T-helper 2 cell (primary cell): ENCODE results near the gene TBC1D10A.

Experiments
- DNase-seq, 5 experiments: peaks; one replicate each; pipeline versions ENCODE4 v3.0.0 to v3.0.0-alpha.2; 2012 to 2022
- total RNA-seq, 2 donors: gene quantifications; one replicate each; lab custom pipeline; 2026; lab: John Stamatoyannopoulos, UW

TBC1D10A gene
- total RNA-seq, result 40.0 to 58.6 reads per million in 2 donors

GRCh38 chr22:30326706-30327362 lies at the start of gene TBC1D10A:
TBC1D10A (minus strand) TSS chr22:30326941; CDS start chr22:30326881, 60 bp downstream.
- peak; percentile 86 to 97 (median 93) for DNase-seq

DNA sequence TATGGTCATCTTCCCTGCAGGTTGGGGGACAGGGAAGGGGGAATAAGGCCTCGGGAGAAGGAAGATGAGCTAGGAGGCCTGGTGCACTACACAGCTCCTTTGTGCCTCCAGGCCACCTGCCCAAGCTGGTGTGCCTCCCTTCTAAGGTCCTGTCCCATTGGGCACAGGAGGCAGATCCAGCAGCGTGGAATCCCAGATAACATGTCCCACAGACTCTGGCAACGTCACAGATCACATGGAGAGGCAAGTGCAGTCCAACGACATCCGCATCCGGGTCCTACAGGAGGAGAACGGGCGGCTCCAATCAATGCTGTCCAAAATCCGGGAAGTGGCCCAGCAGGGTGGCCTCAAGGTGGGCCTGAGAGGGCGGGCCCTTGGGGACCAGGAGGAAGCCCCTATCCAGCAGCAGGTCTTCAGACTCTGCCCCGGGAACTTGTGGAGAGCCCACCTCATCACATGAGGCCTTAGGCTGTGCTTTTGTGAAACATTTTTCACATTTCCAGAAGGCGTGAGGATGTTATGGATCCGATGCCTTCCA lies 48.6 kb upstream of the TBC1D10A start:
- no peak for DNase-seq

- no peak for DNase-seq
Measured at GRCh38 chr22:30373331-30374325, 46.9 kb upstream of the TBC1D10A start.

DNA sequence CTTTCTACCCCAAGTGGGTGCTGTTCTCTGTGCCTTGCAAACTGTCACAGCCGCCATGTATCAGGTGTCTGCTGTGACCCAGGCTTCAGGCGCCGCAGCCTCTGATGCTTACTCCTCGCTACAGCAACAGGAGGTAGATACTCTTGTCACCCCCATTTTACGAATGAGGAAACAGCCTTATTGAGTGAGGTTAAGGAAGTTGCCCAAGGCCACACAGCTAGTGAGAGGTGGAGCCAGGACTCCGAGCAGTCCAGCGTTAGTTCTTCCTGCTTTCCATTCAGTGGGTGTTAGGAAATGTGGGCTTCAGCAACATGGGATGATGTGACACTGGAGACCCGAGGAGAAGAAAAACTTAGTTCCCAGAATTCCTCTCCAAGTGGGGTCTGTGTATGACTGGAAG lies 46.2 kb upstream of the TBC1D10A start:
- DNase-seq, result no peak

DNA sequence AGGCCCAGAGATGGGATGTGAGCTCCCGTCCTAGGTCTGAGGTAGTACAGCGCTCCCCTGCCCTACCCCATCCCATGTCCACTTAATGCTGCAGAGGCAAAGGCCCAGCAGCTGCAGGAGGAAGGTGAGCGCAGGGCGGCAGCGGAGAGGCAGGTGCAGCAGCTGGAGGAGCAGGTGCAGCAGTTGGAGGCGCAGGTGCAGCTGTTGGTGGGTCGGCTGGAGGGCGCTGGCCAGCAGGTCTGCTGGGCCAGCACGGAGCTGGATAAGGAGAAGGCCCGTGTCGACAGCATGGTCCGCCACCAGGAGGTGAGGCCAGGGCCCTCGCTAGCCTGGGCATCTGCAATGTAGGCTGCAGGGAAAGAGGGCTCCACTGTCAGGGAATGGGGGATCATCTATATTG lies 45.2 kb upstream of the TBC1D10A start:
- no peak for DNase-seq

DNA sequence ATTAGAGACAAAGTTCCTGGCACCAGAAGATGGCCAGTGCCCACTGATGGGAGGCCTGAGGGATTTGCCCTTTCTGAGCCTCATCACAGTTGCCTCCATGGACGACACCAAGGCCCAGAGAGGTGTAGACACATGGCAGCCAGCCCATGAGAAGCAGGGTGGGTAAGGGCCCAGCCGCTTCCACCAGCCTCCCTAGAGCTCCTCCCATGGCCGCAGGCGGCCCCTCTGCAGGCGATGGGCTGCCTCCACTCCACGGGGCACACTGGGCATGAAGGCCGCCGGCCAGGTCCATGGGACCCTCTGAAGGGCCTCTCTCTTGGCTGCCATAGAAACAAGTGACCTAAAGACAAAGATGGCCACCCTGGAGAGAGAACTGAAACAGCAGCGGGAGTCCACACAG lies 44.6 kb upstream of the TBC1D10A start:
- no peak for DNase-seq

- no peak for DNase-seq
Measured at GRCh38 chr22:30370641-30371230, 44.0 kb upstream of the TBC1D10A start.

GRCh38 chr22:30368420-30368819 lies 41.7 kb upstream of the TBC1D10A start:
- no peak for DNase-seq

DNA sequence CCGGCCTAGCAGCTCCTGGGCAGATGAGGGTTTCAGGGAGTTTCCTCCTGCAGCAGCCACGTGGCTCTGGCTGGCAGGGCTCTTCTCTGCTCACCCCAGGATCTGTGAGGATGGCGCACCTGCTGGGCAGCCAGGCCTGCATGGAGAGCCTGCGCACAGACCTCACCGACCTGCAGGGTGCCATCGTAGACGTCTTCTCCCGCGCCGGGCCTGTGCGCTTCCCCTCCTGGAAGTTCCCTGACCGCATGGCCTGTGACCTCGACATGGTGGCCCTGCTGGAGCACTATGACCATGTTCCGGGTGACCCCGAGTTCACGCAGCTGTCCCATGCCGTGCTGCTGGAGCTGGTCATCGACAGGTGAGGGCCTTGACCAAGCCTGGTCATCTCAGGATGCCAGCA lies 39.1 kb upstream of the TBC1D10A start:
- no peak for DNase-seq

GRCh38 chr22:30362651-30363281 lies 36.0 kb upstream of the TBC1D10A start:
- no peak for DNase-seq

DNA sequence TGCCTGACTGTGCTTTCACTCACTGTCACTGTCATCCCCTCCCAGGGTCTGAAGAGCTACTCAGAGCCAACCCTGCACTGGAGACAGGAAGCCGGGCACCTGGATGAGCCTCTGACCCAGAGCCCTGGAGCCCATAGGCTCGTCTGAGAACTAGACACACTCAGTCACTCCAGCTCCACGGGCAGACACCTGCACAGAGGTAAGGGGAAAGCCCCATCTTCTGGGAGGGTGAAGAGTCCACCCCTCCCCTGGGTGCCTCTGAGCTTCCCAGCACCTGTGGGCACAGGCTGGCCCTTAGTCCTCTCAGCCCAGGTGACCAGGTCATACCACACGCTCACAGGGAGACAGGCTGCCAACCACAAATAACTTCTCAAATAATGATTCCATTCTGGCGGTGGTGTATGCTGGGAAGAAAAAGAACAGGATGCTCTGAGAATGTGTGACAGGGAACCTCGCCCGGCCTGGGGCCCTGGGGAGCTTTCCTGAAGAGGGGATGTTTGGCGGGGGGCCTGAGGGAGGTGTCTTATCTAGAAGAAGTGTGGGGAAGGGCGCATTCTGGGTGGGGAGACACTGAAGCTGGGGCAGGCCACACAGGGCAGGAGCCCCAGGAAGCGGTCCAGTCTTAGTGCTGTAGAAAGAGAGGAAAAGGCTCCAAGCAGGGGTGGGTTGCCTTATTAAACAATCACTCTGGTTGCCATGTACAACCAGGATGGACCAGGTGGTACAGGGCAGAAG lies 35.3 kb upstream of the TBC1D10A start:
- no peak for DNase-seq

DNA sequence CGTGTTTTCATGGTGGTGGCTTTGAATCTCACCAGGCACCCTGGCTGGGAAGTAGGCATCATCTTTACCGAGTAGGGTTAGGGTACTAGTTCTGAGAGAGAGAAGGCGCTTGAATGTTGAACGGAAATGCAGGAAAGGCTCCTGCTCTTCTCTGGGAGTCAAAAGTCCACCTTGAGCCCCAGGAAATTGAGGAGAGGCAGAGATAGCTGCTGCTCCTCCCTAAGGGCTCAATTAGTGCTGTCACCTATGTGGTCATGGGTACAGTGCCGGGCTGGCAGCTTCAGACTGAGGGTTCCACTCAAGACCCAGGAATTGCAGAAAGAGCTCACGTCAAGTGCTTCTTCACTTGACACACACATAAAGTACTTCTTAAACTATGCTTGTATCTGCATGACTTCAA lies 31.8 kb upstream of the TBC1D10A start:
- no peak for DNase-seq

- DNase-seq, result no peak
Measured at GRCh38 chr22:30357650-30358215, 31.0 kb upstream of the TBC1D10A start.

- peak in 1 of 5 experiments; percentile 14 for DNase-seq
Measured at GRCh38 chr22:30357236-30357570, 30.5 kb upstream of the TBC1D10A start.

- peak; percentile 72 to 95 (median 81) for DNase-seq
Measured at GRCh38 chr22:30356449-30357235, 29.9 kb upstream of the TBC1D10A start, which contains the start of the genes CCDC157 and SF3A1. CCDC157 (plus strand) TSS chr22:30357007; CDS start chr22:30366001, 8,994 bp downstream. SF3A1 (minus strand) TSS chr22:30356894; CDS start chr22:30356792, 102 bp downstream.

- no peak for DNase-seq
Measured at GRCh38 chr22:30354644-30355043, 27.9 kb upstream of the TBC1D10A start.

DNA sequence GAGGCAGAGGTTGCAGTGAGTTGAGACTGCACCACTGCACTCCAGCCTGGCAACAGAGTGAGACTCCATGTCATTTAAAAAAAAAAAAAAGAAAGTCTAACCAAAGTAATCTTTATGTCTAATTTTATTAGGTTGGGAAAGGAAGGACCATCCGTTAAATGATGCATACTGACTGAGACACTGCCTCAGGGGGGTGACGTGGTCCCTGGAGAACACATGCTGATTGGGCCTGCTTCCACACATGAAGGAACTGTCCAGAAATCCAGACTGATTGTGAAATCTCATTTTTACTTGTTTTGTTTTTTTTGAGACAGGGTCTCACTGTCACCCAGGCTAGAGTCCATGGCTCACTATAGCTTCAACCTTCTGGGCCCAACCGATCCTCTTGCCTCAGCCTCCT lies 24.5 kb upstream of the TBC1D10A start:
- DNase-seq, result no peak

DNA sequence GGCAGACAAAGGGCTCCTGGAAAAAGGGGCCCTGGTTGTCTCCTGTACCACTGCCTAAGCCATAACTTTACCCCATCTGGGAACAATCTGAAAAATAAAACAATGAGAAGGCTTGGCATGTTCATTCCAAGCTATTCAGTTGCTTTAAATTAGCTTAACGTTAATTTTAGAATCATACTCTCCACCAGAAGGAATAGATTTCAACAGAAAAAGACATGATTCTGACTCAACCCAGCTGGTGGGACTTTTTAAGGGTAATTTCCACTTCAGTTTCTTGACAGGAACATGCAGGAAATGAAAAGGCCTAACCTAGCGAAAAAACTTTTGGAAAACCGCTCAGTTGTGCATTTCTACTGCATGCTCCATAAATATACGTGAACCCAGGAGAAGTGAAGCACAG lies 22.1 kb upstream of the TBC1D10A start:
- DNase-seq, result no peak

- peak in 1 of 5 experiments; percentile 55 for DNase-seq
Measured at GRCh38 chr22:30348404-30348803, 21.7 kb upstream of the TBC1D10A start.

DNA sequence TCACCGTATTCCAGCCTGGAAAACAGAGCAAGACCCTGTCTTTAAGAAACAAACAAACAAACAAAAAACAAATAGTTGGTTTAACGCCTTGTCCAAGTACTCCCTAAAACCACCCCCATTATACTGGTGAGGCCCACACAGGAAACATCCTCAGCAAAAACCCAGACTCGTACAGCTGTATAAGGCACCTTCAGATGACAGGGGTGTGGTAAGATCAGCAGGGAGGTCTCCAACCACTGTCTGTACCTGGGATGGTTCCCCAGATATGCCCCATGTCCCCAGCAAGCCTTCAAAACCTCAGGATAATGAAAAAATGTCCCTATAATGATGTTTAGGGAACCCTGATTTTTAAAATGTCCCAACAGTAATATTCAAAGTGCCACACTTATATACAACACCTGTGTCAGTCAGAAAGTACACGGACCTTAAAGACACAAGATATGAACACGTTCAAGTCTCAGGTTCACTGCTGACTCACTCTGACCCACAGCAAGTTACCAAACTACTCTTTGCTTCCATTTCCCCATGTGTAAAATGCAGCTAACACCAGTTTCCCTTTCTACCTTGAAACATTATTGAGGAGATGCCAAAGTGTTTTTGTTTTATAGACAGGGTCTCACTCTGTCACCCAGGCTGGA lies 20.6 kb upstream of the TBC1D10A start:
- peak in 1 of 5 experiments; percentile 71 for DNase-seq
